Measurements from ENCODE around the gene TGIF2. TPM values are rescaled to one million over a fixed set of nuclear protein-coding genes. Genes with fewer than 3 reads are reported as not detected.

Gene TGIF2
- total RNA-seq, 6 donors from 2014 or later: 9.4 to 20.1 (median 11.9) TPM

DNA sequence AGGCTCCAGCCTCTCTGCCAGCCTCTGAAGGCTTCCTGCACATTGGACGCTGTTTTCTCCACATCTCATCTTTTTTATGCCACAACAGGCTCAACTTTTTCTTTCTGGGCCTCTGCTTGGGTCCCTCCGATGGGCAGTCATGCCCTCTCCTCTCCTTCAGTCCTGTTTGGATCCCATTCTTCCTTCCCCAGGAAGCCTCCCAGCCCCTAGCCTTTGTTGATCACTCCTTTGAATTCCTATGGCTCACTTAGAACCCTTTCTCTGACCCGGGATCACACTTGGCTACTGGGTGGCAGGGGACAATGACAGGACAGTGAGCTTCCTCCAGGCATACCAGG lies 68.1 kb downstream of the TGIF2 start:
- no peaks in the 10 kb centered on the region for H3K9me3 ChIP-seq
- no peak overlapping the region for H3K27ac ChIP-seq
- 81 to 90% methylated on average over 3 of the region's 3 CpGs for WGBS, 2 donors
- TF ChIP-seq POLR2AphosphoS5 (IDR thresholded peaks at IDR 0.05): no peak
- no peak for TF ChIP-seq POLR2A (IDR thresholded peaks at IDR 0.05)
- no peak for TF ChIP-seq EP300 (IDR thresholded peaks at IDR 0.05)
- TF ChIP-seq, protein P1, sequence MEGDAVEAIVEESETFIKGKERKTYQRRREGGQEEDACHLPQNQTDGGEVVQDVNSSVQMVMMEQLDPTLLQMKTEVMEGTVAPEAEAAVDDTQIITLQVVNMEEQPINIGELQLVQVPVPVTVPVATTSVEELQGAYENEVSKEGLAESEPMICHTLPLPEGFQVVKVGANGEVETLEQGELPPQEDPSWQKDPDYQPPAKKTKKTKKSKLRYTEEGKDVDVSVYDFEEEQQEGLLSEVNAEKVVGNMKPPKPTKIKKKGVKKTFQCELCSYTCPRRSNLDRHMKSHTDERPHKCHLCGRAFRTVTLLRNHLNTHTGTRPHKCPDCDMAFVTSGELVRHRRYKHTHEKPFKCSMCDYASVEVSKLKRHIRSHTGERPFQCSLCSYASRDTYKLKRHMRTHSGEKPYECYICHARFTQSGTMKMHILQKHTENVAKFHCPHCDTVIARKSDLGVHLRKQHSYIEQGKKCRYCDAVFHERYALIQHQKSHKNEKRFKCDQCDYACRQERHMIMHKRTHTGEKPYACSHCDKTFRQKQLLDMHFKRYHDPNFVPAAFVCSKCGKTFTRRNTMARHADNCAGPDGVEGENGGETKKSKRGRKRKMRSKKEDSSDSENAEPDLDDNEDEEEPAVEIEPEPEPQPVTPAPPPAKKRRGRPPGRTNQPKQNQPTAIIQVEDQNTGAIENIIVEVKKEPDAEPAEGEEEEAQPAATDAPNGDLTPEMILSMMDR (IDR thresholded peaks at IDR 0.05): no peak
- DNase-seq: no peak
- no peaks in the 10 kb centered on the region for H3K27me3 ChIP-seq
- no peaks in the 10 kb centered on the region for H3K4me1 ChIP-seq
- H3K36me3 ChIP-seq: no peaks in the 10 kb centered on the region
- ATAC-seq (ENCODE audit: low FRiP score in 2 of 2): no peak
- H3K4me3 ChIP-seq: no peak overlapping the region

GRCh38 chr20:36642136-36642535 lies 68.7 kb downstream of the TGIF2 start:
- Histone ChIP-seq H3K27me3 (no peaks in the 10 kb centered on the region), H3K4me1 (no peaks in the 10 kb centered on the region), H3K27ac (no peak overlapping the region), H3K4me3 (no peak overlapping the region), H3K9me3 (no peaks in the 10 kb centered on the region), H3K36me3 (no peaks in the 10 kb centered on the region)
- DNase-seq (no peak), ATAC-seq (ENCODE audit: low FRiP score in 2 of 2) (no peak)
- TF ChIP-seq POLR2A (IDR thresholded peaks at IDR 0.05) (no peak), EP300 (IDR thresholded peaks at IDR 0.05) (no peak), POLR2AphosphoS5 (IDR thresholded peaks at IDR 0.05) (no peak)
- TF ChIP-seq, protein P1 (IDR thresholded peaks at IDR 0.05): no peak
- WGBS, 2 donors: 76 to 77% methylated on average over 6 of the region's 6 CpGs

Small RNA genes lying within 50 kb of the gene (small RNA-seq; reads per million reads assigned to genes)
- gene RF00017: 0 reads per million in 4 donors

Other genes with a start within 250 kb of the TGIF2 start
- 100 to 1,000 TPM in 5 of 6 donors, 10 to 100 TPM in 1; 79.6 to 425 (median 169) TPM for gene MYL9, start 32.1 kb upstream of the TGIF2 start, total RNA-seq
- gene RAB5IF, start 32.2 kb downstream of the TGIF2 start, total RNA-seq: 100 to 1,000 TPM in 2 of 6 donors, 10 to 100 TPM in 4; 57.6 to 124 (median 80.3) TPM
- 1 to 10 TPM in 5 of 6 donors, under 1 TPM in 1; 0.97 to 6.9 (median 3.0) TPM for gene SLA2, start 72.6 kb downstream of the TGIF2 start, total RNA-seq
- 10 to 100 TPM in 5 of 6 donors, 1 to 10 TPM in 1; 7.8 to 28.7 (median 18.2) TPM for gene NDRG3, start 172.5 kb downstream of the TGIF2 start, total RNA-seq
- 10 to 100 TPM in 2 of 6 donors, 1 to 10 TPM in 4; 4.7 to 29.3 (median 7.8) TPM for gene DSN1, start 200.2 kb downstream of the TGIF2 start, total RNA-seq

All from upper lobe of left lung (tissue), 6 donors.